Heart left ventricle (tissue), 16 donors: ENCODE measurements around the gene SMIM5. TPM values are rescaled to one million over a fixed set of nuclear protein-coding genes. Genes with fewer than 3 reads are reported as not detected.
A peak's percentile ranks its signal among the peaks of the same experiment; 100 is the strongest.

Source experiments
- ATAC-seq, 4 donors: fragments of 200-7000 bp; cut with Tn5 transposase; one replicate each; pipeline ENCODE4 v1.9.1; 2020 to 2022; ENCODE audit warnings: moderate library complexity in 4 of 4, mild to moderate bottlenecking in 3 of 4, moderate number of reproducible peaks in 1 of 4
- DNase-seq, 5 donors: peaks; one replicate each; pipeline ENCODE4 v3.0.0-alpha.2; 2020
- H3K27ac ChIP-seq, 12 donors: fragments of 200-600 bp; sonication (generic) in 4 of 12; one replicate each; pipeline versions ENCODE4 v1.5.0 to v1.8.0; 2016 to 2022; ENCODE audit warnings: mild to moderate bottlenecking in 2 of 12
- H3K27me3 ChIP-seq, 9 donors: fragments of 200-600 bp; sonication (generic) in 2 of 9; one replicate each; pipeline versions ENCODE4 v1.5.1 to v1.8.0; 2016 to 2022; ENCODE audit warnings: mild to moderate bottlenecking in 3 of 9
- H3K36me3 ChIP-seq, 9 donors: fragments of 200-600 bp; sonication (generic) in 2 of 9; one replicate each; pipeline versions ENCODE4 v1.5.0 to v1.8.0; 2018 to 2022; ENCODE audit warnings: mild to moderate bottlenecking in 2 of 9
- H3K4me1 ChIP-seq, 12 donors: fragments of 200-600 bp; sonication (generic) in 4 of 12; one replicate each; pipeline versions ENCODE4 v1.5.0 to v1.8.0; 2016 to 2022; ENCODE audit warnings: mild to moderate bottlenecking in 3 of 12
- H3K4me3 ChIP-seq, 12 donors: fragments of 200-600 bp; sonication (generic) in 4 of 12; one replicate each; pipeline versions ENCODE4 v1.5.0 to v1.8.0; 2017 to 2022; ENCODE audit warnings: mild to moderate bottlenecking in 9 of 12, moderate library complexity in 4 of 12
- H3K9me3 ChIP-seq, 12 donors: fragments of 200-600 bp; sonication (generic) in 4 of 12; one replicate each; pipeline versions ENCODE4 v1.5.0 to v1.8.0; 2016 to 2022; ENCODE audit warnings: mild to moderate bottlenecking in 1 of 12
- POLR2A ChIP-seq, 2 donors: fragments of 450-650 bp; IDR thresholded peaks; one replicate each; pipeline ENCODE4 v1.6.1; 2017; ENCODE audit warnings: antibody characterized with exemption in 2 of 2, mild to moderate bottlenecking in 2 of 2, moderate library complexity in 2 of 2
- WGBS, 4 donors: extraction: QIAGEN DNeasy Blood & Tissue Kit in 2 of 4; methylation state at CpG; one replicate each; pipeline versions ENCODE4 v1.1.5 to v1.1.7; 2013 to 2018; 5-methylcytosine and 5-hydroxymethylcytosine counted together
- intact Hi-C, 10 donors: fragments of 100-400 bp; cut with DNase I; formaldehyde crosslinking; loops; one replicate each; pipeline versions ENCODE4 v1.11.1 to v1.14.2; 2022
- long read RNA-seq, 3 donors: library from polyadenylated mRNA; unstranded; transcript quantifications; one replicate each; pipeline ENCODE4 v2.0.0, GENCODE V29; 2020 to 2021
- polyA plus RNA-seq, 2 donors: library from polyadenylated mRNA; stranded (reverse); fragments of 200-250 nt; gene quantifications; one replicate each; pipeline ENCODE4 v1.2.3, GENCODE V29; 2013
- total RNA-seq, 9 donors: library from RNA; depleted of rRNA in 2 of 9; stranded (reverse); fragments of >200 nt in 2 of 9; fragmentation: NEBNext Ultra II Directional in 3 of 9; extraction: Animal tissue kit (Norgen Biotek cat#: 25700) in 3 of 9; gene quantifications; one replicate each; pipeline versions ENCODE4 v1.1.0 to v1.2.4, GENCODE V29; 2016 to 2023
- TF ChIP-seq, protein P1 (sequence below), 12 donors: fragments of 200-600 bp; sonication (generic) in 4 of 12; IDR thresholded peaks; one replicate each; pipeline versions ENCODE4 v1.5.0 to v1.8.0; 2018 to 2022; ENCODE audit warnings: antibody characterized with exemption in 12 of 12, mild to moderate bottlenecking in 5 of 12
- donor health status: ischemic (EF 13 %, LVEDD 7.1; RV severe dilation, severe dysfunction).
- donor health status: healthy with polysubstance abuse.
- donor health status: DM: no; HTN: yes; CAD: no.
- donor health status: DM: no; HTN: no; CAD: no.
- donor health status: ischemic (EF 25% LVEDD 6.9; RV normal size, moderate dysfunction).
- donor health status: ischemic (EF 25% LVEDD 5.7; RV mildly dilated, moderate dysfunction).
- donor health status: healthy.
- donor health status: DM: yes; HTN: yes; CAD: no.
- donor health status: ischemic (EF 35%, LVEDD 5.7; RV mildly dilated, moderate dysfunction).
- donor health status: nonischemic (EF 11% LVEDD 7.7; RV severe dilation, severe dysfunction).
- donor health status: DM: yes; HTN: yes; CAD: no.
- donor health status: PGD.
- donor health status: ischemic (EF 29% LVEDD 5.4; RV normal size, mild dysfunction).
- donor health status: nonischemic (EF 23%, LVEDD 6.1; RV moderate dilation, normal function).

Gene SMIM5, protein sequence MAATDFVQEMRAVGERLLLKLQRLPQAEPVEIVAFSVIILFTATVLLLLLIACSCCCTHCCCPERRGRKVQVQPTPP
- total RNA-seq (10 to 100 TPM in 2 of 9 donors, 1 to 10 TPM in 7; 1.8 to 18.2 (median 6.8) TPM), polyA plus RNA-seq (10 to 100 TPM in 1 of 2 donors, 1 to 10 TPM in 1; 3.7 to 17.7 TPM)
- long read RNA-seq, donor 1, full-length matches to known transcripts = 25 of 56 reads
- long read RNA-seq, donor 1, partial matches to known transcripts = 0 of 56 reads
- long read RNA-seq, donor 1, other reads (novel, unspliced or antisense) = 31 of 56 reads
- long read RNA-seq, donor 2, transcript SMIM5-201 (3 exons, 1,546 nt) = major isoform, 27 of 40 reads
- long read RNA-seq, donor 2, partial matches to known transcripts = 0 of 40 reads
- long read RNA-seq, donor 2, other reads (novel, unspliced or antisense) = 13 of 40 reads
- long read RNA-seq, donor 3, partial matches to known transcripts = 1 of 5 reads
- long read RNA-seq, donor 3, other reads (novel, unspliced or antisense) = 2 of 5 reads

DNA sequence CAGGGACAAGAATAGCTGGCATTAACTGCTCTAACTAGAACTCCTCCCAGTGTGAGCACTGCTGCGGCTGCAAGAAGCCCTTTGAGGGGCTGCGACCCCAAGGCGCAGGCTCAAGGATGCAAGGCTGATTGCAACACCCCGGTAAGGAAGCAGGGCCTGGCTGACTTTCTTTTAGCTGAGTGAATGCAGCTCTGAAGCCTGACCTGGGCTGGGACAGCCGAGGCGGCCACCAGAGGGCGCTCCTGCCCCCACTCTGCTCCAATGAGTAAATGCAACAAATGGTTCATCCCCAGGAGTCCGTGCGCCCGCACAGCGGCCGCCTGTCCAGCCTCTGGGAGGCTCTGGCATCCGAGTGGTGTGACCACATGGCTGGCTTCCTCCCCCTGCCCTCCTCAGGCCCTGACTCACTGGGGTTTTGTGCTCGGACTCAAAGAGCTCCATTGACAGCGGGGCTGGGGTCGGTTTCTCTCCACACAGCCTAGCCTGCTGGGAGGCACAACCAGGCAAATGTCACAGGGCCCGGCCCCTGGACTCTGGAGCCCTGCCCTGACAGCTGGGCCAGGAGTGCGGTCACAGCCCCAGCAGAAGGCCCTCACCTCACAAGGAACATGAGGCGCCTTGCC, at the start of gene SMIM5:
Gene SMIM5 (plus strand): TSS at position 572 of the 623 bp plus-strand sequence. CDS start 6,768 bp downstream, outside the sequence.
- peak within 1 kb of the TSS in 10 of 12 donors; percentile 5 to 39 (median 26) for H3K4me3 ChIP-seq
- no peak for TF ChIP-seq POLR2A (IDR thresholded peaks at IDR 0.05)
- TF ChIP-seq, protein P1, sequence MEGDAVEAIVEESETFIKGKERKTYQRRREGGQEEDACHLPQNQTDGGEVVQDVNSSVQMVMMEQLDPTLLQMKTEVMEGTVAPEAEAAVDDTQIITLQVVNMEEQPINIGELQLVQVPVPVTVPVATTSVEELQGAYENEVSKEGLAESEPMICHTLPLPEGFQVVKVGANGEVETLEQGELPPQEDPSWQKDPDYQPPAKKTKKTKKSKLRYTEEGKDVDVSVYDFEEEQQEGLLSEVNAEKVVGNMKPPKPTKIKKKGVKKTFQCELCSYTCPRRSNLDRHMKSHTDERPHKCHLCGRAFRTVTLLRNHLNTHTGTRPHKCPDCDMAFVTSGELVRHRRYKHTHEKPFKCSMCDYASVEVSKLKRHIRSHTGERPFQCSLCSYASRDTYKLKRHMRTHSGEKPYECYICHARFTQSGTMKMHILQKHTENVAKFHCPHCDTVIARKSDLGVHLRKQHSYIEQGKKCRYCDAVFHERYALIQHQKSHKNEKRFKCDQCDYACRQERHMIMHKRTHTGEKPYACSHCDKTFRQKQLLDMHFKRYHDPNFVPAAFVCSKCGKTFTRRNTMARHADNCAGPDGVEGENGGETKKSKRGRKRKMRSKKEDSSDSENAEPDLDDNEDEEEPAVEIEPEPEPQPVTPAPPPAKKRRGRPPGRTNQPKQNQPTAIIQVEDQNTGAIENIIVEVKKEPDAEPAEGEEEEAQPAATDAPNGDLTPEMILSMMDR (IDR thresholded peaks at IDR 0.05) = peak; percentile 93 to 100 (median 98)
- H3K9me3 ChIP-seq = no peaks in the 10 kb centered on the region
- no peaks in the 10 kb centered on the region for H3K27me3 ChIP-seq
- 0 to 17% (median 13%) methylated on average over 12 to 19 of the region's 19 CpGs for WGBS, 4 donors
- DNase-seq (peak; percentile 86 to 93 (median 90)), ATAC-seq (peak; percentile 52 to 77 (median 68))
- H3K4me1 ChIP-seq = peaks cover 13 to 58% (median 25%) of the 10 kb centered on the region in 12 donors
- intact Hi-C loops = loop anchor here in 9 of 10 donors (1.0 to 5.0 kb wide), 9 partner anchors 20 to 118 kb away; no protein-coding TSS in a partner anchor
- H3K36me3 ChIP-seq = peaks cover 0 to 24% (median 0%) of the 10 kb centered on the region in 9 donors
- H3K27ac ChIP-seq = peak within 1 kb of the TSS; percentile 58 to 95 (median 85)

DNA sequence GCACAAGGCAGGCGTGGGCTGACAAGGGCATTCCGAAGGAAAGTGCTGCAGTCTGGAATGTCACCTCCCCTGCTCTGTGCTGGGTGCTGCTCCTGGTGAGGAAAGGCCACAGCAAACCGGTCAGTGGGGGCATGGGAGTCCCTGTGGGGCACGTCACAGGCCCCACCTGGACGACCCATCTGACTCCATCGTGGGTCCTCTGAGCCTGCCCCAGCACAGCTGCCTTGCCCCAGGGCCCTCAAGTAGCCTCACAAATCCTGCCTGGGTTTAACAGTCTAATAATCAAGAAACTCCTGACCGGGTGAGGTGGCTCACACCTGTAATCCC, 48.4 kb upstream of the SMIM5 start:
- intact Hi-C loops = loop anchor here in 9 of 10 donors (5.0 to 10.0 kb wide), 6 partner anchors 58 to 313 kb away; partner anchors contain the start of genes CASKIN2 (in 5 of the 9), TSEN54 (in 5 of the 9), LLGL2 (in 2 of the 9) and MIF4GD (in 1 of the 9)
- H3K27ac ChIP-seq = no peak overlapping the region
- TF ChIP-seq POLR2A (IDR thresholded peaks at IDR 0.05) = no peak
- TF ChIP-seq, protein P1 (IDR thresholded peaks at IDR 0.05) = no peak
- peaks cover 0 to 25% (median 10%) of the 10 kb centered on the region in 12 donors for H3K4me1 ChIP-seq
- no peaks in the 10 kb centered on the region for H3K9me3 ChIP-seq
- H3K36me3 ChIP-seq = no peaks in the 10 kb centered on the region
- no peaks in the 10 kb centered on the region for H3K27me3 ChIP-seq
- DNase-seq (no peak), ATAC-seq (no peak)
- 88 to 91% (median 90%) methylated on average over 4 to 7 of the region's 7 CpGs for WGBS, 4 donors
- H3K4me3 ChIP-seq = no peak overlapping the region

DNA sequence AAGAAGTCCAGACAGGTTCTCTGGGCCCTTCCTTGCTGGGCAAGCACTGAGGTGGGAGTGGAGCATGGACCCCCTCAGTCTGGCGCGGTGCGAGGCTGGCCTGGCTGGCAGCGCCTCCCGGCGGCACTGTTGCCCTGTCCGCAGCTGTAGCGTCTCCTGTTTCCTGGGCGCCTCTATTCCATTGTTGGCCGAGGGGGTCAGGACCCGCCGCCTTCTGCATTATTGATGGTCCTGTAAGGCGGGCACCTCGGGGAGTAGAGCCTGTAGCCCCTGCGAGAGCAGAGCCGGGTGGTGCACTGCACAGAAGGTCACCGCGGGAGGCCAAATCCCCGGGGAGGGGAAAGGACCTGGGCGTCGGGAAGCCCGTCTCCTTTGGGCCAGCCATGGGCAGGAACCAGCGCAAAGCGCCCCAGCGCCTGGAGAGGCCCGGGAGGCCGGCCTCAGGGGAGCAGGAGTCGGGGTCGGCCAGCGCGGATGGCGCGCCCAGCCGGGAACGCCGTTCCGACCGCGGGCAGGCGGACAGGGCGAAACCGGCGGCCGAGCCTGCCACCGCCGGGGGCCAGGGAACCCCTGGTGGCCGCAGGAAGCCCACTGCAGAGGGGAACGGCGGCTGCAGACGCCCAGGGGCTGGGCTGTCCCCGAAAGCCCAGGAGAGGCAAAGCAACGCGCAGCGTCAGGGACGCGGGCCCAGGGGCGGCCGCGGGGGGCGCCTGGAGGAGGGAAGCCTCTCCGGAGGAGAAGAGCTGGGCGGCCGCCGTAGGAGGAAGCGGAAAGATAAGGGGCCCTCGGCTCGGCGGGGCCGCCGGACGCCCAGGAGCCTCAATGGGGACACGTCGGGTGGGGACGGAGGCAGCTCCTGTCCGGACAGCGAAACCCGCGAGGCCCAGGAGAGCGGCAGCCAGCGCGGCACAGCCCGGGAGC, 45.3 kb upstream of the SMIM5 start, which contains the start of gene MYO15B:
Gene MYO15B (plus strand): TSS at position 126 of the 921 bp plus-strand sequence. CDS start 258 bp downstream, at position 384.
- intact Hi-C loops = loop anchor here in 9 of 10 donors (2.0 to 10.0 kb wide), 9 partner anchors 61 to 316 kb away; partner anchors contain the start of genes CASKIN2 (in 6 of the 9), TSEN54 (in 5 of the 9), LLGL2 (in 3 of the 9) and MIF4GD (in 1 of the 9)
- Histone ChIP-seq H3K4me3 (peak within 1 kb of the TSS; percentile 34 to 92 (median 75)), H3K36me3 (peaks cover 0 to 4% (median 0%) of the 10 kb centered on the region in 9 donors), H3K27me3 (no peaks in the 10 kb centered on the region), H3K27ac (peak within 1 kb of the TSS; percentile 85 to 98 (median 95)), H3K9me3 (no peaks in the 10 kb centered on the region), H3K4me1 (peaks cover 0 to 29% (median 14%) of the 10 kb centered on the region in 12 donors)
- 4 to 8% (median 6%) methylated on average over 45 to 82 of the region's 82 CpGs for WGBS, 4 donors
- DNase-seq (peak; percentile 68 to 90 (median 75)), ATAC-seq (peak in 3 of 4 donors; percentile 31 to 48 (median 37))
- TF ChIP-seq POLR2A (IDR thresholded peaks at IDR 0.05) = no peak
- TF ChIP-seq, protein P1 (IDR thresholded peaks at IDR 0.05) = peak in 11 of 12 donors; percentile 14 to 57 (median 34)
